Neural cell (in vitro differentiated cells): ENCODE data around the gene MRPL57.
"Not testable (repeated sequence)": the region's sequence is repeated elsewhere in the genome, so short reads cannot be mapped to it uniquely, and the experiment has no call there.

ENCODE experiments used
- EZH2 ChIP-seq: fragments of 200-600, 300-800 bp; shearing (Covaris generic), sonication (generic); IDR thresholded peaks from 2 replicates; pipeline ENCODE4 v1.6.1; 2014; ENCODE audit warnings: antibody characterized with exemption, low read length, borderline replicate concordance, mild to moderate bottlenecking; ENCODE audit not compliant: insufficient read depth, poor library complexity, severe bottlenecking
- POLR2AphosphoS5 ChIP-seq: IDR thresholded peaks from 2 replicates; pipeline ENCODE4 v1.6.1; 2012
- SMC3 ChIP-seq: fragments of 450-650 bp; conservative IDR thresholded peaks from 2 replicates; pipeline ENCODE4 v1.6.1; 2014; ENCODE audit warnings: antibody characterized with exemption, mild to moderate bottlenecking, moderate library complexity; ENCODE audit not compliant: poor library complexity
- TAF1 ChIP-seq: IDR thresholded peaks from 2 replicates; pipeline ENCODE4 v1.6.1; 2012; ENCODE audit warnings: low read depth
- TF ChIP-seq, protein P1 (sequence below): fragments of 450-650 bp; IDR thresholded peaks from 2 replicates; pipeline ENCODE4 v1.5.1; 2014; ENCODE audit warnings: antibody characterized with exemption, mild to moderate bottlenecking, moderate library complexity; ENCODE audit not compliant: poor library complexity, severe bottlenecking
- TF ChIP-seq, protein P2 (sequence below): IDR thresholded peaks from 2 replicates; pipeline ENCODE4 v1.6.1; 2012; ENCODE audit warnings: borderline replicate concordance

DNA sequence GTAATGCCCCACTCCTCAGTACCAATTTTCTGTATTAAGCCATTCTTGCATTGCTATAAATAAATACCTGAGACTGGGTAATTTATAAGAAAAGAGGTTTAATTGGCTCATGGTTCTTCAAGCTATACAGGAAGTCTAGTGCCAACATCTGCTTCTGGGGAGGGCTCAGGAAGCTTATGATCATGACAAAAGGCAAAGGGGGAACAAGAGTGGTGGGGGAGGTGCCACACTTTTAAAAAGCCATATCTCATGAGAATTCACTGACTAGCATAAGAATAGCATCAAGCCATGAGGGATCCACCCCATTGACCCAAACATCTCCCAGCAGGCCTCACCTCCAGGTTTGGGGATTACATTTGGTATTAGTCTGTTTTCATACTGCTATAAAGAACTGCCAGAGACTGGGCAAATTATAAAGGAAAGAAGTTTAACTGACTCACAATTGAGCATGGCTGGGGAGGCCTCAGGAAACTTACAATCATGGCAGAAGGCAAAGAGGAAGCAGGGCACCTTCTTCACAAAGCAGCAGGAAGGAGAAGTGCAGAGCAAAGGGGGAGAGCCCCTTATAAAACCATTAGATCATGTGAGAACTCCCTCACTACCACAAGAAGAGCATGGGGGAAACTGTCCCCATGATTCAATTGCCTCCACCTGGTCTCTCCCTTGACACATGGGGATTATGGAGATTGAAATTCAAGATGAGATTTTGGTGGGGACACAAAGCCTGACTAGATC is 25.2 kb downstream of the MRPL57 start:
- TF ChIP-seq EZH2, TAF1, POLR2AphosphoS5, SMC3: not testable (repeated sequence)
- TF ChIP-seq, protein P1, sequence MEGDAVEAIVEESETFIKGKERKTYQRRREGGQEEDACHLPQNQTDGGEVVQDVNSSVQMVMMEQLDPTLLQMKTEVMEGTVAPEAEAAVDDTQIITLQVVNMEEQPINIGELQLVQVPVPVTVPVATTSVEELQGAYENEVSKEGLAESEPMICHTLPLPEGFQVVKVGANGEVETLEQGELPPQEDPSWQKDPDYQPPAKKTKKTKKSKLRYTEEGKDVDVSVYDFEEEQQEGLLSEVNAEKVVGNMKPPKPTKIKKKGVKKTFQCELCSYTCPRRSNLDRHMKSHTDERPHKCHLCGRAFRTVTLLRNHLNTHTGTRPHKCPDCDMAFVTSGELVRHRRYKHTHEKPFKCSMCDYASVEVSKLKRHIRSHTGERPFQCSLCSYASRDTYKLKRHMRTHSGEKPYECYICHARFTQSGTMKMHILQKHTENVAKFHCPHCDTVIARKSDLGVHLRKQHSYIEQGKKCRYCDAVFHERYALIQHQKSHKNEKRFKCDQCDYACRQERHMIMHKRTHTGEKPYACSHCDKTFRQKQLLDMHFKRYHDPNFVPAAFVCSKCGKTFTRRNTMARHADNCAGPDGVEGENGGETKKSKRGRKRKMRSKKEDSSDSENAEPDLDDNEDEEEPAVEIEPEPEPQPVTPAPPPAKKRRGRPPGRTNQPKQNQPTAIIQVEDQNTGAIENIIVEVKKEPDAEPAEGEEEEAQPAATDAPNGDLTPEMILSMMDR: not testable (repeated sequence)
- TF ChIP-seq, protein P2, sequence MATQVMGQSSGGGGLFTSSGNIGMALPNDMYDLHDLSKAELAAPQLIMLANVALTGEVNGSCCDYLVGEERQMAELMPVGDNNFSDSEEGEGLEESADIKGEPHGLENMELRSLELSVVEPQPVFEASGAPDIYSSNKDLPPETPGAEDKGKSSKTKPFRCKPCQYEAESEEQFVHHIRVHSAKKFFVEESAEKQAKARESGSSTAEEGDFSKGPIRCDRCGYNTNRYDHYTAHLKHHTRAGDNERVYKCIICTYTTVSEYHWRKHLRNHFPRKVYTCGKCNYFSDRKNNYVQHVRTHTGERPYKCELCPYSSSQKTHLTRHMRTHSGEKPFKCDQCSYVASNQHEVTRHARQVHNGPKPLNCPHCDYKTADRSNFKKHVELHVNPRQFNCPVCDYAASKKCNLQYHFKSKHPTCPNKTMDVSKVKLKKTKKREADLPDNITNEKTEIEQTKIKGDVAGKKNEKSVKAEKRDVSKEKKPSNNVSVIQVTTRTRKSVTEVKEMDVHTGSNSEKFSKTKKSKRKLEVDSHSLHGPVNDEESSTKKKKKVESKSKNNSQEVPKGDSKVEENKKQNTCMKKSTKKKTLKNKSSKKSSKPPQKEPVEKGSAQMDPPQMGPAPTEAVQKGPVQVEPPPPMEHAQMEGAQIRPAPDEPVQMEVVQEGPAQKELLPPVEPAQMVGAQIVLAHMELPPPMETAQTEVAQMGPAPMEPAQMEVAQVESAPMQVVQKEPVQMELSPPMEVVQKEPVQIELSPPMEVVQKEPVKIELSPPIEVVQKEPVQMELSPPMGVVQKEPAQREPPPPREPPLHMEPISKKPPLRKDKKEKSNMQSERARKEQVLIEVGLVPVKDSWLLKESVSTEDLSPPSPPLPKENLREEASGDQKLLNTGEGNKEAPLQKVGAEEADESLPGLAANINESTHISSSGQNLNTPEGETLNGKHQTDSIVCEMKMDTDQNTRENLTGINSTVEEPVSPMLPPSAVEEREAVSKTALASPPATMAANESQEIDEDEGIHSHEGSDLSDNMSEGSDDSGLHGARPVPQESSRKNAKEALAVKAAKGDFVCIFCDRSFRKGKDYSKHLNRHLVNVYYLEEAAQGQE: not testable (repeated sequence)
